WTC11 (cell line): ENCODE data around the gene FKBP14. TPM values are rescaled to one million over a fixed set of nuclear protein-coding genes. Genes with fewer than 3 reads are reported as not detected.

Experiments used
- ATAC-seq: fragments of 200-7000 bp; cut with Tn5 transposase; 2 replicates; pipeline ENCODE4 v1.10.0; 2021; ENCODE audit warnings: mild to moderate bottlenecking, moderate library complexity
- CTCF ChIA-PET: fragments of 300-600 bp; sonication (Branson Sonifier 250); formaldehyde crosslinking; loops from one replicate; lab custom pipeline; 2021; ENCODE audit warnings: antibody characterized with exemption; lab: Charles Lee
- POLR2A ChIA-PET: fragments of 350-600 bp; sonication (Branson Sonifier 250); formaldehyde crosslinking; loops from one replicate; lab custom pipeline; 2021; ENCODE audit warnings: antibody characterized with exemption; lab: Charles Lee
- DNase-seq: peaks from one replicate; pipeline ENCODE4 v3.0.0; 2021; ENCODE audit warnings: low spot score
- H3K27ac Mint-ChIP-seq: 2 replicates; pipeline ENCODE4 v1.8.0; 2021; ENCODE audit warnings: mixed read lengths
- H3K27me3 Mint-ChIP-seq: 2 replicates; pipeline ENCODE4 v1.8.0; 2021; ENCODE audit warnings: low read depth, mild to moderate bottlenecking, moderate library complexity, mixed read lengths
- H3K36me3 Mint-ChIP-seq: 2 replicates; pipeline ENCODE4 v1.8.0; 2021; ENCODE audit warnings: mixed read lengths
- H3K4me1 Mint-ChIP-seq: 2 replicates; pipeline ENCODE4 v1.8.0; 2022; ENCODE audit warnings: mixed read lengths
- H3K4me3 Mint-ChIP-seq: 2 replicates; pipeline ENCODE4 v1.8.0; 2021; ENCODE audit warnings: mild to moderate bottlenecking, moderate library complexity, mixed read lengths
- H3K9me3 Mint-ChIP-seq: 2 replicates; pipeline ENCODE4 v1.8.0; 2021; ENCODE audit warnings: mixed read lengths
- ESRRA ChIP-seq: sonication (generic); formaldehyde crosslinking; IDR thresholded peaks from 2 replicates; pipeline ENCODE4 v1.8.1; 2022; ENCODE audit warnings: mild to moderate bottlenecking, missing genetic modification reagents, borderline replicate concordance
- ETV6 ChIP-seq: sonication (generic); formaldehyde crosslinking; IDR thresholded peaks from 2 replicates; pipeline ENCODE4 v1.8.1; 2022; ENCODE audit warnings: mild to moderate bottlenecking, missing genetic modification reagents
- FOXP1 ChIP-seq: sonication (generic); formaldehyde crosslinking; IDR thresholded peaks from 2 replicates; pipeline ENCODE4 v1.8.0; 2022; ENCODE audit warnings: missing genetic modification reagents, mild to moderate bottlenecking, moderate library complexity, borderline replicate concordance
- FOXP4 ChIP-seq: sonication (generic); formaldehyde crosslinking; IDR thresholded peaks from 2 replicates; pipeline ENCODE4 v1.8.0; 2022; ENCODE audit warnings: mild to moderate bottlenecking, missing genetic modification reagents
- IRF2 ChIP-seq: sonication (generic); formaldehyde crosslinking; IDR thresholded peaks from 2 replicates; pipeline ENCODE4 v1.8.0; 2022; ENCODE audit warnings: low read depth, missing genetic modification reagents, borderline replicate concordance
- JAZF1 ChIP-seq: fragments of 250-450 bp; sonication (Bioruptor Pico); IDR thresholded peaks from 2 replicates; pipeline ENCODE4 v1.9.0; 2021; ENCODE audit warnings: moderate library complexity, mild to moderate bottlenecking, inconsistent platforms
- JUN ChIP-seq: sonication (generic); formaldehyde crosslinking; IDR thresholded peaks from 2 replicates; pipeline ENCODE4 v1.8.0; 2023; ENCODE audit warnings: mild to moderate bottlenecking, missing genetic modification reagents
- KAT7 ChIP-seq: sonication (generic); formaldehyde crosslinking; IDR thresholded peaks from 2 replicates; pipeline ENCODE4 v1.8.1; 2023; ENCODE audit warnings: missing genetic modification reagents, mild to moderate bottlenecking, borderline replicate concordance
- NFYB ChIP-seq: sonication (generic); formaldehyde crosslinking; conservative IDR thresholded peaks from 2 replicates; pipeline ENCODE4 v1.8.0; 2022; ENCODE audit warnings: low read depth, missing genetic modification reagents
- NR1H2 ChIP-seq: sonication (generic); formaldehyde crosslinking; IDR thresholded peaks from 2 replicates; pipeline ENCODE4 v1.9.0; 2021; ENCODE audit warnings: mild to moderate bottlenecking, moderate library complexity, missing genetic modification reagents
- NR2C2 ChIP-seq: sonication (generic); formaldehyde crosslinking; IDR thresholded peaks from 2 replicates; pipeline ENCODE4 v1.8.0; 2022; ENCODE audit warnings: mild to moderate bottlenecking, missing genetic modification reagents
- PRDM15 ChIP-seq: sonication (generic); formaldehyde crosslinking; IDR thresholded peaks from 2 replicates; pipeline ENCODE4 v1.8.0; 2022; ENCODE audit warnings: missing genetic modification reagents
- STAT6 ChIP-seq: sonication (generic); formaldehyde crosslinking; conservative IDR thresholded peaks from 2 replicates; pipeline ENCODE4 v1.8.1; 2023; ENCODE audit warnings: mild to moderate bottlenecking, low read depth, missing genetic modification reagents, moderate library complexity
- TEAD1 ChIP-seq: sonication (generic); formaldehyde crosslinking; IDR thresholded peaks from 2 replicates; pipeline ENCODE4 v1.8.0; 2022; ENCODE audit warnings: mild to moderate bottlenecking, missing genetic modification reagents
- TEAD4 ChIP-seq: sonication (generic); formaldehyde crosslinking; IDR thresholded peaks from 2 replicates; pipeline ENCODE4 v1.8.0; 2022; ENCODE audit warnings: mild to moderate bottlenecking, missing genetic modification reagents
- USF1 ChIP-seq: sonication (generic); formaldehyde crosslinking; IDR thresholded peaks from 2 replicates; pipeline ENCODE4 v1.8.0; 2022; ENCODE audit warnings: mild to moderate bottlenecking, missing genetic modification reagents
- USF2 ChIP-seq: sonication (generic); formaldehyde crosslinking; IDR thresholded peaks from 2 replicates; pipeline ENCODE4 v1.8.1; 2023; ENCODE audit warnings: mild to moderate bottlenecking, missing genetic modification reagents, moderate library complexity
- ZNF138 ChIP-seq: sonication (generic); formaldehyde crosslinking; conservative IDR thresholded peaks from 2 replicates; pipeline ENCODE4 v1.8.1; 2022; ENCODE audit warnings: mild to moderate bottlenecking, moderate library complexity, missing genetic modification reagents
- ZNF281 ChIP-seq: sonication (generic); formaldehyde crosslinking; IDR thresholded peaks from 2 replicates; pipeline ENCODE4 v1.8.0; 2023; ENCODE audit warnings: mild to moderate bottlenecking, missing genetic modification reagents
- ZNF396 ChIP-seq: fragments of 250-450 bp; sonication (Bioruptor Pico); IDR thresholded peaks from 2 replicates; pipeline ENCODE4 v1.8.0; 2021; ENCODE audit warnings: mild to moderate bottlenecking, moderate library complexity, borderline replicate concordance
- ZNF416 ChIP-seq: fragments of 250-450 bp; sonication (Bioruptor Pico); IDR thresholded peaks from 2 replicates; pipeline ENCODE4 v1.9.0; 2021; ENCODE audit warnings: mild to moderate bottlenecking, inconsistent platforms
- ZNF423 ChIP-seq: fragments of 250-450 bp; sonication (Bioruptor Pico); IDR thresholded peaks from 2 replicates; pipeline ENCODE4 v2.1.2; 2022; ENCODE audit warnings: mild to moderate bottlenecking, moderate library complexity
- ZNF671 ChIP-seq: fragments of 250-450 bp; sonication (Bioruptor Pico); IDR thresholded peaks from 2 replicates; pipeline ENCODE4 v1.8.0; 2021; ENCODE audit warnings: mild to moderate bottlenecking
- total RNA-seq: library from RNA; stranded (reverse); gene quantifications from 3 replicates; pipeline ENCODE4 v1.2.3, GENCODE V29; 2021

The FKBP14 gene
- total RNA-seq, 1 experiment from 2014 or later: 23.0 TPM

- TF ChIP-seq PRDM15 (CRISPR knock-in tag) (no peak), ESRRA (no peak)
Observed at GRCh38 chr7:30022991-30023390, 3.5 kb downstream of the FKBP14 start (continued).

- DNase-seq (no peak), ATAC-seq (no peak)
- H3K27me3 Mint-ChIP-seq: no peaks in the 10 kb centered on the region
- no peaks in the 10 kb centered on the region for H3K9me3 Mint-ChIP-seq
- CTCF ChIA-PET: no interaction called here
- peaks cover 22% of the 10 kb centered on the region for H3K4me1 Mint-ChIP-seq
- H3K4me3 Mint-ChIP-seq: no peak overlapping the region
- no peak for TF ChIP-seq NFYB (CRISPR knock-in tag)
- no peak for TF ChIP-seq FOXP4 (CRISPR knock-in tag)
- no peak for TF ChIP-seq NR2C2 (CRISPR knock-in tag)
- no peak for TF ChIP-seq IRF2
- TF ChIP-seq FOXP1 (CRISPR knock-in tag): no peak
- no peak for TF ChIP-seq JUN (CRISPR knock-in tag)
- TF ChIP-seq STAT6 (CRISPR knock-in tag): no peak
- no peak for TF ChIP-seq ZNF396 (CRISPR knock-in tag)
- no peak for TF ChIP-seq ZNF416 (CRISPR knock-in tag)
- TF ChIP-seq ZNF138 (CRISPR knock-in tag): no peak
- TF ChIP-seq USF2 (CRISPR knock-in tag): no peak
- TF ChIP-seq NR1H2 (CRISPR knock-in tag): no peak
- TF ChIP-seq TEAD1 (CRISPR knock-in tag): no peak
- TF ChIP-seq, all 79 proteins: peak for 0
- Mint-ChIP-seq H3K36me3 (peaks cover 32% of the 10 kb centered on the region), H3K27ac (no peak overlapping the region)
- POLR2A ChIA-PET: no interaction called here
Observed at GRCh38 chr7:30020535-30020934, 6.0 kb downstream of the FKBP14 start.

GRCh38 chr7:30019960-30020359 lies 6.5 kb downstream of the FKBP14 start:
- POLR2A ChIA-PET: no interaction called here
- Mint-ChIP-seq H3K9me3 (no peaks in the 10 kb centered on the region), H3K27me3 (no peaks in the 10 kb centered on the region), H3K4me1 (peaks cover 16% of the 10 kb centered on the region), H3K36me3 (peaks cover 32% of the 10 kb centered on the region), H3K4me3 (no peak overlapping the region), H3K27ac (no peak overlapping the region)
- DNase-seq (no peak), ATAC-seq (no peak)
- CTCF ChIA-PET: no interaction called here
- TF ChIP-seq KAT7 (CRISPR knock-in tag) (no peak), USF1 (CRISPR knock-in tag) (no peak), TEAD4 (no peak), JAZF1 (no peak), FOXP1 (CRISPR knock-in tag) (no peak), ZNF423 (no peak), ETV6 (CRISPR knock-in tag) (no peak), ZNF416 (CRISPR knock-in tag) (no peak), ZNF671 (CRISPR knock-in tag) (no peak), ZNF281 (no peak)
